ENCODE data around the gene BOC.

Gene BOC

DNA sequence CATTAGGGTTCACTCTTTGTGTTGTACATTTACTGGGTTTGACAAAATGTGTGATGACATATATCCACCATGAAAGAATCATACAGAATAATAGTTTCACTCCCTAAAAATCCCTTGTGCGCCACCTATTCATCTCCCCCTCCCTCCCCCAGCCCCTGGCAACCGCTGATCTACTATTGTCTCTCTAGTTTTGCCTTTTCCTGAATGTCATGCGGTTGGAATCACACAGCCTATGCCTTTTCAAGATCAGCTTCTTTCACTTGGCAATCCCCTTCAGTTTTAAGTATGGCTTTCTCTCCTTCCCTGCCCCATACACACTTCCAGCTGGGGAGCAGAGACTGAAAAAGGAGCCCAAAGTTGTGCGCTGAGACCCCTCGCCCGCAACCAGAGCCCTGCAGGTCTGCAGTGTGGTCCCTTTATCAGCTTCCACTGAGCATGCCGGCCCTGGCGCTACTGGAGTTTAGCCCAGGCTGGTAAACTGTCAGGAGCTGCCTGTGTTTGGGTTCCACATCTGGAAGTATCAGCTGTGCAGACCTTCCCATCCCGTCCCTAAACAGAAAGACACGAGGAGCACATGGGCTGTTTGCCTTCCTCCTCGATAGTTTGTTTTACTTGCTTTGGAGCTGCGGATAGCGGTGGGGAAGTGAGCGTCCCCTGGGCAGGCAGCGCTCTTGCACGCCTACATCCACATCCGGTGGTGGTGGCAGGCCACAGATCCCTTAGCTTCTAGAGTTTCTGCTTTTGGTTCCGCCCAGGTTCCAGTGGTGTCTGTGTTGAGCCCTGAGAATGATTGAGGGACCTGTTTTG is 12.3 kb downstream of the BOC start:
- ATAC-seq, result no peak

DNA sequence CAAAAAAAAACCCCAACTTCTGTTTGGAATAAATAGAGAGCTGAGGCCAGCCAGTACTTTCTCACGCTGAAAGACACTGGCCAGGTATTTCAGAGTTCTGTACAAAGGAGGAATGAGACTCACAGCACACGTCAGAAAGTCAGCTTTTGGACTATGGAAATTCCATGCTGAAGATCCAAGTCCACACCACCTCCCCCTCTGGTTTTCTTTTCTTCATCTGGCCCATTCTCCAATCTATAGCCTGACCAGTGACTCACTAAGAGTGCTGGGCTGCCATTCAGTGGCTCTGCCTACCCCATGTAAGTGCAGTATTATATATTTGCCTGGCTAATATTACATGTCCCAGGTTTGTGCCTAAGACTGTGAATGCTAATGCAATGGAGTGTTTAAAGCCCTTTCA is 13.9 kb downstream of the BOC start:
- no peak for ATAC-seq

DNA sequence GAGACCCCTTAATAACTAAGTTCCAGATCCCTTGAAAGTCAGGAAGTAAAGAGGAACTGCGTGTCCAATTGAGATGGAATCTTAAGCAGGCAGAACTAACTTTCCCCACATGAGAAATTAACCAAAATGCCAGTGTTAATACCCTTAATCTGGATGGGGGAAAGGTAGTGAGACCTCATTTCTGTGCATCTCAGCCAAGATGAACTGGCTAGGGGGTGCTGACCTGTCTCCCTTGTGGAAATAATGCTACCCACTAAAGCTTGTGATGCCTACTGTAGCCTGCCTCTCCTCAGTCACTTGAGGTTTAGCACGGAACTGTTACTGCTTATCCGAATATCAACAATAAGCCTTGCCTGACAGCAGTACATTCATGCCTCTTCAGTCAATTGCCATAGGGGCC is 15.1 kb downstream of the BOC start:
- ATAC-seq, result no peak

DNA sequence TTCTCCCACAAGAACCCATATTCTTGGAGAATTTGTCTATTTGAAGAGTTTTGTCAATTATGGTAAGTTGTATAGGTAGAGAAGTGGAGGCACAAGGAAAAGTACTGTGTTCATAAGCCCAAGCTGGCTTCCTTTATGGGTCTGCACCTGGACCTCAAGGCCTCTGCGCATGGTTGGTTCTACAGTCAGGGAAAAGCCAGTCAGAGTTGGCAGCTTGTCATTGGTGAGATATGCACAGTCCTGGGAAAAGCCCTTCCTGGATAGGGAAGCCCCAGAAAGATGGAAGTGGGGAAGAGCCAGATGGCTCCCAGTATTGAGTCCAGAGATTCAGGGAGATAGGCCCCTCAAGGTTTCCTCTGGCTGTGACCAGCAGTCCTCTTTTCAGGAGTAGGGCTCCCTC is 15.8 kb downstream of the BOC start:
- ATAC-seq, result no peak

- no peak for ATAC-seq
These were observed 17.3 kb downstream of the BOC start for GRCh38 chr3:113228498-113229286.

DNA sequence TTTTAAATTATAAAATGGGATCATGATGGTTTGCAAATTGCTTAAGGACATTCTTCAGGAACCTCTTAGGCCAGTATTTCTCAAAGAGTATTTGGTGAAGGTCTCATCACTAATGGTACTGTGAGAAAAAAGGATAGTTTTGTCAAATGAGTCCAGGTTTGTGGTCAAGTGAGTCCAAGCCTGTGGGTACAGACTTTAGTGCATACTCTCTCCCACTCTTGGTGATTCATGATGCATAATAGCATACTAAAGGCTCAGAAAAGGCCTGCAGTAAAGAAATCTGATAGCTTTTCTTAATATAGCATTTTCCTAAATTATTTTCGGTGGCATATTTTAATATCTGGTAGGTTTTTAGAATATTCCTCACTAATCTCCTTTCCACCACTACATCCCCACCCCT is 20.0 kb downstream of the BOC start:
- no peak for ATAC-seq

DNA sequence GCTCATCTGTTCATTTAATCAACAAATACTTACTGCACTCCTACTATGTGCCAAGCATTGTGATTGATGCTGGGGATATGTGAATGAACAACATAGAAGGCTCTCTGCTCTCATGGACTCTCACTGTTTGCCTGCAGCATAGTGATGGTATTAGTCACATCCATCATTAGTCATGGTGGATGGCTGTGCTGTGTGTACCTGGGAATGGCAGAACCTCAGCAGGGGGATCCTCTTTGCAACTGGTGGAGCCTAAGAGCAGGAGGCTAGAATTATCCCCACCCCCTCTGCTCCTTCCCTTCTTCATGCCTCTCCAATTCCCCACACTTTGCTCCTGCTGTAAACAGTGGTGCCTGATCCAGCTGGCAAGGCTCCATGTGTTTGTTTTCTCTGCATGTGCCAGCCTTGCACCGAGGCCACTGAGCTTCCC is 20.5 kb downstream of the BOC start:
- ATAC-seq, result no peak

- no peak for ATAC-seq
These were observed 21.0 kb downstream of the BOC start for GRCh38 chr3:113232342-113232741.

GRCh38 chr3:113233497-113233896 is 22.1 kb downstream of the BOC start:
- ATAC-seq, result no peak

DNA sequence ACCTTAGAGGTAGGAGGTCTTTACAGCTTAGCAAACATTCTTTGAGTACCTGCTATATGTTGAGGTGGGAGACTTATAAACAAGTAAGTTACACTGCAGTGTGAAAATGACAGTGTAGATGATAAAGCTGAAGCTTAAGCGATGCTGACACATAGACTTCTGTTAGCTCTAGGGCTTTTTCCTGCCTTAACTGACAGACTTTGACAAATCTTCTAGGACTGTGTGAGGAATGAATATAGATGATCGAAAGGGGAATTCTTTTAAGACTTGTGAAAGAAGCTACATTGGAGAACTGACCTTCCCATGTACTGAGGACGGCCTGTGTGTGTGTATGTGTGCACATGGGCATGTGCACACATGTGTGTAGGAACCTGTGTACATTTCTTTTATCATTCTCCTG is 22.7 kb downstream of the BOC start:
- ATAC-seq, result no peak

DNA sequence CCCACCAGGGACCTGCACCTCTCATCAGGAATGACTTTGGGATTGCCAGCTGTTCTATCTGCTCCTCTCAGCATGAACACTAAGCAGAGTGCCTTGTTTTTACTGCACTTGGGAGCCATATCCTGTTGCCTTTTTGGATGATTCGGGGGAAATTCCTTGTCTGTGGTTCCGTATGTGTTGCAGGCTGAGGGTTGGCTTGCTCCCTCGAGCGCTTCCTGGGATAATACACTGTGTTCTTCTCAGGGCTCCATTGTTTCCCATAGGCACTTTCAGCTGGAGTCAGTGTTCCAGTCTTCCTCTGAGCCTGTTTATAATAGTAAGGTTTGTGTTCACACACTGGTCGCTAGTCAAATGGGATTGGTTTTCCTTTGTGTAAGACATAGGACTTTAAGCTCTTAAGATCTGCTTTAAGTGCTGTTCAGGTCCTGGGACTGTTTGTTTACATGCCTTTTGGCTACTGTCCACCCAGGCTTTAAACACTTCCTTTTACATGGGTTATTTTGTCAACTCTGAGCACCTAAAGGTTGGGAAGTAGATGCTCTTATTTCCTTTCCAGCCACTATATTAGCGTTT is 23.4 kb downstream of the BOC start:
- no peak for ATAC-seq

DNA sequence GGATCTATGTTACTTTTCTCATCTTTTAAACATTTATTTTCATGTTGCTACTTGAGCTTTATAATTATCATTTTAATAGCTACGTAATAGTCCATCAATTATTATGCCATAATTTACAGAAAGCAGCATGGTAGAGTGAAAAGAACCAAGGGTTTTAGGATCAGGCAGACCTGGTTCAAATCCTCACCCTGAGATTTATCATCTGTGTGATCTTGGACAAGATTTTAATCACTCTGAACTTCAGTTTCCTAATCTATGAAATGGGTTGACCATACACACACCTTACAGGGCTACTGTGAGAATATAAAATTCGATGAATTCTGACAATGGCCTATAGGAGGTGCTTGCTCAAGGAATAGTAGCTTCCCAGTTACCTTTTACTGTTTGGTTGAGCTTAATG is 27.1 kb downstream of the BOC start:
- no peak for ATAC-seq

GRCh38 chr3:113240841-113241240 is 29.5 kb downstream of the BOC start:
- ATAC-seq, result no peak

- ATAC-seq, result no peak
These were observed 30.1 kb downstream of the BOC start for GRCh38 chr3:113241292-113242095.

DNA sequence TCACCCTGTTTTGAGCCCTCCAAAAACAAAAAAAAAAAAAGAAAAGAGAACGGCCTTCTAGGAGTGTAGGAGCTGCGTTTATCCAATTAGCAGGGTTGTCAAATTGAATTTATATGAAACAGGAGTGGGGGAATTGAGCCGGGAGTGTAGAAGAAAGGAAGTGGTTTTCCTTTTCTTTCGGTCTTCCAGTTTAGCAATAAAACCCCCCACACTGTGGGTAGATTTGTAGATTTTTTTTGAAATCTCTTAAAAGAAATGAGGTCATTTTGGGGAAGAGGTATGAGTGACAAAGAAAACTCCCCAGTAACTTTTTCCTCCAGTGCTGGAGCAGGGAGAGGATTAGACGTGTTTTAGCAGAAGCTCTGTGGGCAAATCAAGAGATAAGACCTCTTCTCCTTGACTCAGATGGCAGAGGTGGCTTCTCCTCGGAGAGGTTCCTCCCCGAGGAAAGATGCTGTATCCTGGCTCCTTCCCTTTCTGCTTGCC is 30.8 kb downstream of the BOC start:
- no peak for ATAC-seq

- no peak for ATAC-seq
These were observed 31.7 kb downstream of the BOC start for GRCh38 chr3:113243071-113243470.

DNA sequence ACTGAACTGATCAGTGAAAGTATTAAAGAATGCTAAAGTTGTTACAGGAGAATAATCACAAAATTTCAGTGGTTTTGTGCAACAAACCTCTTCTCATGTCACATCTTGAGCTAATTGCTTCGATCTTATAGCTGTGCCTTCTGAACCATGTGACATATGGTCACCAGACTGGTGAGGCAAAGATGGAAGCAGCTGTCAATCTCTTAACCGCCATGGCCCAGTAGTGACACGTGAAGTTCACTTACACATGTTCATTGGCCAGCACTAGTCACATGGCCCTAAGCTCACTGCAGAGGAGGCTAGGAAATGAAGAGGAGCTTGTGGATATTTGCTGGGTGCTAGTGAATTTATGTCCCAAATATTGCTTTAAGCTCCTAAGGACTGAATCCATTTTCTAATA is 32.5 kb downstream of the BOC start:
- no peak for ATAC-seq

GRCh38 chr3:113245761-113246161 is 34.4 kb downstream of the BOC start:
- no peak for ATAC-seq

DNA sequence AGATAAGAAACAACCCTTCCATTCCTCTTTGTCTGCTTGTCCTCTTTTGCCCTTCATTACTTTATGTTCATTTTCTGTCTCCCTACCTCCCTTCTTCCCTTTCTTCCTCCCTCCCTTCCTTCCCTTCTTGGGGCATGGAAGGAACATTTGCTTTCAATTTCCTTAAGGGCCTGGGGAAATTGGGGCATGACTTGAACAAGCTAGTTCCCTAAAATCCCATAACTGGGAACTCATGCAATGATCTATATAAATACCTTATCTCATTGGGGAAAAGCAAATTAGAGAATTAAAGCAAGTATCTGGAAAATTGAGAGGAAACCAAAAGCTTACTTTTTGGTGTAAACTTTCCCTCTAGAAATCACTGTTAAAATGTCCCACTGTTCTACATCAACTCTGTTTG is 35.7 kb downstream of the BOC start:
- no peak for ATAC-seq

- no peak for ATAC-seq
These were observed 36.5 kb downstream of the BOC start for GRCh38 chr3:113247675-113248458.

GRCh38 chr3:113249111-113249510 is 37.8 kb downstream of the BOC start:
- ATAC-seq, result no peak

DNA sequence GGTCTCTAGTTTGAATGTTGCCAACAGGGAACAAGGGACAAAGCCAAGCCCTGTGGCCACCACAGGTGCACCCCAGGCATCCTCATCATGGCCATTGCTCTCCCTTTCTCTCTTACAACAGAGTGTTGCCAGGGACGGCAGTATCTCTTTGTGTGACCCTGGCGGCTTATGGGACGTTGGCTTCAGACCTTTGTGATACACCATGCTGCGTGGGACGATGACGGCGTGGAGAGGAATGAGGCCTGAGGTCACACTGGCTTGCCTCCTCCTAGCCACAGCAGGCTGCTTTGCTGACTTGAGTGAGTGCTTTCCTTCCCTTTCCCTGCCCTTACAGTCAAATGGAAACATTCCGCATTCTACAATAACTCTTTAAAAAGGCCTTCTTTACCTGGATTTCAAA is 38.2 kb downstream of the BOC start:
- no peak for ATAC-seq
